Measurements from ENCODE around the gene EPAS1.

DNA sequence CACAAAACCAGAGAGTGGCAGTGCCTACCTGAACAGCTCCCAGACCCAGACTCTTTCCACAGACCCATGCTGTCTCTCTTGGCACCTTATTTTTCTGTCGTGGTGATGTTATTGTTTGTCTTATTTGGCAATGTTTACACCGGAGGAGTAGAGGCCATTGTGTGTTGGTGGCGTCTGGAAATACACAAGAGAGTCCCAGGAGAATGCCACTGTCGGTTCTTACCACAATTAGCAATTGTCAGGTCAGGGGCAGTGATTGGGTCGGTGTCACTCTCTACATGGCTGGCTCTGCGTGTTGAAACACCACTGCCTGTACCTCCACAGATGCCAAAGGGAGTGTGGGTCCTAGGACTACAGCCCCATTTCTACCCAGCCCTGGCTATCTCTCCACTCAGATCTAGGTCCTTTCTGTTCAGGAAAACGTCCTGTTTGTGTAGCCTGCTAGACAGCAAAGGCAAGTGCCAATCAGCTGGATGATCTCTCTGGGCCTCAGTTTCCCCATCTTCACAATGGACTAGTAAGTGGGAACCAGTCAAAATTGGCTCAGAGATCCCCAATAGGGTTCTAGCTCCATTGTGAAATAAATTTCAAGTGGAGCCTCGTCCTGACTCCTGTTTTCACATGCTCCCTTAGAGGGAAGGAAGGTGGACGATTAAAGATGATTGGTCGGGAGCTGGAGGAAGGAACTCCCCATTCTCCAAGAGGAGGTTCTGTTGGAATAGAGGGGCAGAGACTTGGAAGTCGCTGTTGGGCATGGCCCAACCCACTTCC lies 17.0 kb downstream of the EPAS1 start:
- TF ChIP-seq, protein P1, sequence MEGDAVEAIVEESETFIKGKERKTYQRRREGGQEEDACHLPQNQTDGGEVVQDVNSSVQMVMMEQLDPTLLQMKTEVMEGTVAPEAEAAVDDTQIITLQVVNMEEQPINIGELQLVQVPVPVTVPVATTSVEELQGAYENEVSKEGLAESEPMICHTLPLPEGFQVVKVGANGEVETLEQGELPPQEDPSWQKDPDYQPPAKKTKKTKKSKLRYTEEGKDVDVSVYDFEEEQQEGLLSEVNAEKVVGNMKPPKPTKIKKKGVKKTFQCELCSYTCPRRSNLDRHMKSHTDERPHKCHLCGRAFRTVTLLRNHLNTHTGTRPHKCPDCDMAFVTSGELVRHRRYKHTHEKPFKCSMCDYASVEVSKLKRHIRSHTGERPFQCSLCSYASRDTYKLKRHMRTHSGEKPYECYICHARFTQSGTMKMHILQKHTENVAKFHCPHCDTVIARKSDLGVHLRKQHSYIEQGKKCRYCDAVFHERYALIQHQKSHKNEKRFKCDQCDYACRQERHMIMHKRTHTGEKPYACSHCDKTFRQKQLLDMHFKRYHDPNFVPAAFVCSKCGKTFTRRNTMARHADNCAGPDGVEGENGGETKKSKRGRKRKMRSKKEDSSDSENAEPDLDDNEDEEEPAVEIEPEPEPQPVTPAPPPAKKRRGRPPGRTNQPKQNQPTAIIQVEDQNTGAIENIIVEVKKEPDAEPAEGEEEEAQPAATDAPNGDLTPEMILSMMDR (IDR thresholded peaks at IDR 0.05), result no peak
- TF ChIP-seq POLR2A (IDR thresholded peaks at IDR 0.05), result no peak

Measured in heart left ventricle (tissue), 13 donors.